Measurements from ENCODE around the gene MYOG. TPM values are rescaled to one million over a fixed set of nuclear protein-coding genes. Genes with fewer than 3 reads are reported as not detected.
A peak's percentile ranks its signal among the peaks of the same experiment; 100 is the strongest.

The MYOG gene
- total and polyA plus RNA-seq, 10 of the 15 experiments (the other 5 are each of a cell fraction or from before 2014, with no cell fraction given) = not detected

- no peaks in the 10 kb centered on the region; the same call in 1 of the 2 replicates for H4K20me1 ChIP-seq (ENCODE audit: control insufficient read depth, insufficient read depth)
- H3K27me3 ChIP-seq (replicated peaks in 1 of 2; ENCODE audit: control insufficient read depth in 2 of 2, insufficient read depth in 2 of 2, low read length in 1 of 2) = peaks cover 3 to 15% of the 10 kb centered on the region in 2 experiments; a peak in 2 of 4 replicates
- ChIA-PET POLR2A (no interaction called here), SMC1A (ENCODE audit: uncharacterized antibody, unreplicated experiment) (no interaction called here), RAD21 (ENCODE audit: unreplicated experiment) (interaction anchor here (1.3 kb wide), 1 partner anchor 95 kb away, joined by 4 read pairs; no protein-coding TSS in a partner anchor), CTCF (interaction anchor here (0.7 to 1.4 kb wide), 3 partner anchors 38 to 140 kb away, joined by 3 to 4 read pairs (median 3); no protein-coding TSS in a partner anchor)
- H3K4me1 ChIP-seq (ENCODE audit: control insufficient read depth, insufficient read depth, low read length) = no peaks in the 10 kb centered on the region
- BruUV-seq (replicated peaks) = TSS peak; percentile 53
- H3K9ac ChIP-seq (ENCODE audit: control insufficient read depth, insufficient read depth, low read length) = no peak overlapping the region
- DNase-seq (ENCODE audit: low read depth, low spot score) (no peak), FAIRE-seq (no peak), ATAC-seq (no peak)
- 48% methylated on average over 2 of the region's 2 CpGs for WGBS (ENCODE audit: insufficient coverage, insufficient replicate concordance, low lambda C conversion rate, missing lambda C conversion rate)
- no peak overlapping the region for H3K4me3 ChIP-seq
- no peaks in the 10 kb centered on the region for H3K36me3 ChIP-seq (ENCODE audit: control insufficient read depth in 2 of 2, insufficient read depth in 2 of 2, low read length in 1 of 2)
- no peak overlapping the region for H3K27ac ChIP-seq (ENCODE audit: control insufficient read depth, insufficient read depth)
- H3K9me3 ChIP-seq (replicated peaks; ENCODE audit: control insufficient read depth, insufficient read depth, low read length) = no peaks in the 10 kb centered on the region
- TF ChIP-seq IKZF2 (IDR thresholded peaks at IDR 0.05) (no peak), RCOR1 (conservative IDR thresholded peaks at IDR 0.05; ENCODE audit: low read depth, low read length) (no peak), PKNOX1 (IDR thresholded peaks at IDR 0.05) (no peak), NKRF (conservative IDR thresholded peaks at IDR 0.05) (no peak), ZNF217 (IDR thresholded peaks at IDR 0.05) (no peak), ATF7 (IDR thresholded peaks at IDR 0.05; ENCODE audit: low read depth) (no peak), YBX1 (IDR thresholded peaks at IDR 0.05) (no peak), ASH2L (IDR thresholded peaks at IDR 0.05; ENCODE audit: borderline replicate concordance, low read depth) (no peak), CEBPB (IDR thresholded peaks at IDR 0.05; ENCODE audit: borderline replicate concordance in 1 of 2, low read depth in 2 of 2, low read length in 2 of 2) (no peak), REST (IDR thresholded peaks at IDR 0.05; ENCODE audit: low read depth, low read length) (no peak)
- H3K79me2 ChIP-seq (ENCODE audit: control insufficient read depth, insufficient read depth, low read length) = no peaks in the 10 kb centered on the region
- intact Hi-C loops (cut with micrococcal nuclease; ENCODE audit: unreplicated experiment) (no loop called here), in situ Hi-C loops (cut with MboI) (no loop called here)
- H2AFZ ChIP-seq (ENCODE audit: control insufficient read depth, low read depth, low read length) = no peak overlapping the region
- H3K4me2 ChIP-seq (ENCODE audit: control insufficient read depth, insufficient read depth) = no peak overlapping the region
These were observed 7.9 kb downstream of the MYOG start for GRCh38 chr1:203077956-203078355.
